ENCODE results near the gene PLEKHA5. TPM values are rescaled to one million over a fixed set of nuclear protein-coding genes. Genes with fewer than 3 reads are reported as not detected.
"Not testable (repeated sequence)": the region's sequence is repeated elsewhere in the genome, so short reads cannot be mapped to it uniquely, and the experiment has no call there.

Gene PLEKHA5
- polyA plus RNA-seq, 4 donors, result 51.5 to 105 (median 96.4) TPM

GRCh38 chr12:19397534-19397933 lies 268.0 kb downstream of the PLEKHA5 start:
- no peak for DNase-seq (ENCODE audit: low read depth in 4 of 4, low spot score in 3 of 4)

GRCh38 chr12:19398376-19399363 lies 269.1 kb downstream of the PLEKHA5 start:
- DNase-seq (ENCODE audit: low read depth in 4 of 4, low spot score in 3 of 4), result no peak

GRCh38 chr12:19400649-19401285 lies 271.2 kb downstream of the PLEKHA5 start:
- not testable (repeated sequence) for DNase-seq (ENCODE audit: low read depth in 4 of 4, low spot score in 3 of 4)

GRCh38 chr12:19402211-19402610 lies 272.7 kb downstream of the PLEKHA5 start:
- no peak for DNase-seq (ENCODE audit: low read depth in 4 of 4, low spot score in 3 of 4)

- no peak for DNase-seq (ENCODE audit: low read depth in 4 of 4, low spot score in 3 of 4)
These were observed 273.4 kb downstream of the PLEKHA5 start for GRCh38 chr12:19402743-19403431.

- no peak for DNase-seq (ENCODE audit: low read depth in 4 of 4, low spot score in 3 of 4)
These were observed 274.8 kb downstream of the PLEKHA5 start for GRCh38 chr12:19404242-19404880.

- no peak for DNase-seq (ENCODE audit: low read depth in 4 of 4, low spot score in 3 of 4)
These were observed 279.8 kb downstream of the PLEKHA5 start for GRCh38 chr12:19409376-19409775.

- DNase-seq (ENCODE audit: low read depth in 4 of 4, low spot score in 3 of 4), result no peak
These were observed 280.7 kb downstream of the PLEKHA5 start for GRCh38 chr12:19410211-19410610.

- no peak for DNase-seq (ENCODE audit: low read depth in 4 of 4, low spot score in 3 of 4)
These were observed 281.2 kb downstream of the PLEKHA5 start for GRCh38 chr12:19410629-19411185.

- DNase-seq (ENCODE audit: low read depth in 4 of 4, low spot score in 3 of 4), result no peak
These were observed 282.0 kb downstream of the PLEKHA5 start for GRCh38 chr12:19411234-19412204.

GRCh38 chr12:19412844-19413243 lies 283.3 kb downstream of the PLEKHA5 start:
- DNase-seq (ENCODE audit: low read depth in 4 of 4, low spot score in 3 of 4), result no peak

- not testable (repeated sequence) for DNase-seq (ENCODE audit: low read depth in 4 of 4, low spot score in 3 of 4)
These were observed 284.0 kb downstream of the PLEKHA5 start for GRCh38 chr12:19413582-19413981.

- DNase-seq (ENCODE audit: low read depth in 4 of 4, low spot score in 3 of 4), result no peak
These were observed 286.0 kb downstream of the PLEKHA5 start for GRCh38 chr12:19415563-19415962.

- DNase-seq (ENCODE audit: low read depth in 4 of 4, low spot score in 3 of 4), result no peak
These were observed 289.6 kb downstream of the PLEKHA5 start for GRCh38 chr12:19419086-19419485.

- no peak for DNase-seq (ENCODE audit: low read depth in 4 of 4, low spot score in 3 of 4)
These were observed 292.2 kb downstream of the PLEKHA5 start for GRCh38 chr12:19421503-19422282.

GRCh38 chr12:19423166-19423930 lies 293.8 kb downstream of the PLEKHA5 start:
- no peak for DNase-seq (ENCODE audit: low read depth in 4 of 4, low spot score in 3 of 4)
